Duodenal mucosa (tissue), 2 donors: ENCODE results near the gene KPNA5.

ENCODE experiments used
- H3K27ac ChIP-seq: one replicate; pipeline ENCODE4 v1.7.0; 2013; ENCODE audit warnings: low read depth, low read length
- H3K27me3 ChIP-seq, 2 donors: one replicate each; pipeline ENCODE4 v1.7.0; 2013; ENCODE audit warnings: low read length in 2 of 2, control low read depth in 1 of 2; ENCODE audit not compliant: insufficient read depth in 2 of 2, control insufficient read depth in 1 of 2
- H3K36me3 ChIP-seq, 2 donors: one replicate each; pipeline ENCODE4 v1.7.0; 2013; ENCODE audit warnings: low read length in 2 of 2, control low read depth in 1 of 2; ENCODE audit not compliant: insufficient read depth in 2 of 2, control insufficient read depth in 1 of 2
- H3K4me1 ChIP-seq, 2 donors: one replicate each; pipeline ENCODE4 v1.7.0; 2013; ENCODE audit warnings: low read length in 2 of 2, control low read depth in 1 of 2; ENCODE audit not compliant: insufficient read depth in 2 of 2, control insufficient read depth in 1 of 2
- H3K4me3 ChIP-seq, 2 donors: one replicate each; pipeline ENCODE4 v1.7.0; 2013; ENCODE audit warnings: low read length in 2 of 2, low read depth in 1 of 2
- H3K9ac ChIP-seq, 2 donors: one replicate each; pipeline ENCODE4 v1.7.0; 2013; ENCODE audit warnings: low read length in 2 of 2, low read depth in 1 of 2
- H3K9me3 ChIP-seq, 2 donors: one replicate each; pipeline ENCODE4 v1.7.0; 2013; ENCODE audit warnings: low read length in 2 of 2, control low read depth in 1 of 2; ENCODE audit not compliant: control insufficient read depth in 1 of 2

The KPNA5 gene

DNA sequence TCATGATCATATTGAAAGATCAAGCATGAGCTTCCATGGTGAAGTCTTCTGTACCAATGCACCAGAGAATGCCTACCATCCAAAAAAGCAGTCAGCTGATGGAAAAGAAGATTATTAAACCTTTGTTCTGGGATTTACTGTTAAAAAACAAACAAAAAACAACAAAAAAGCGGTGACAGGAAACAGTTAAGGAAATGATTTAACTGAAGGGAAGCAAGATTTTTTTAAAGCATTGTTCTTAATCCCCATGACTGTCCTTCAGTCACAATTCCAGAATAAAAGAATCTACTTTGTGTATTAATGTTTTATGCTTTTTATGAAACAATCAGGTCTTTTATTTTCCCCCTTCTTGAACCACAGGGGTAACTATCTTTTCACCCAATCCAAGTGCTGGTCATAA, 60.6 kb downstream of the KPNA5 start:
- H3K27me3 ChIP-seq, result no peaks in the 10 kb centered on the region
- no peaks in the 10 kb centered on the region for H3K4me1 ChIP-seq
- no peak overlapping the region for H3K27ac ChIP-seq
- H3K9me3 ChIP-seq, result peaks cover 3 to 7% of the 10 kb centered on the region in 2 donors
- no peak overlapping the region for H3K4me3 ChIP-seq
- no peaks in the 10 kb centered on the region for H3K36me3 ChIP-seq
- no peak overlapping the region for H3K9ac ChIP-seq

DNA sequence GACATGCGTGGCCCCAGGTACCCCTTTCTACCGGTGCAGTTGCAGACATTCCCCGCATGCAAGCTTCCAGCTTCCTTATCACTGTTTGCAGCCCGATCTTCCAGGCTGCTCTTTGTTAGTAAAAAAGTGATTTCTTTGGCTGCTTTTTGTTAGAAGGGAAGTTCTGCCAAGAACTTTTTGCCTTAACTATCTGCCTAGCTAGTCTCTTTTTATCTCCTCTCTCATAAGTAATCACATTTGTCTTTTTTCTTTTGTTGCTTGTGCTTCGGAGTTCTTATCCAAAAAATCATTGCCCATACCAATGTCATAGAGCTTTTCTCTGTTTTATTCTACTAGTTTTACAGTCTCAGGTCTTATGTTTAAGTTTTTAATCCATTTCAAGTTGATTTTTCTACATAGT, 64.2 kb downstream of the KPNA5 start:
- H3K4me1 ChIP-seq, result no peaks in the 10 kb centered on the region
- no peak overlapping the region for H3K27ac ChIP-seq
- H3K9ac ChIP-seq, result no peak overlapping the region
- H3K36me3 ChIP-seq, result no peaks in the 10 kb centered on the region
- no peak overlapping the region for H3K4me3 ChIP-seq
- H3K9me3 ChIP-seq, result no peaks in the 10 kb centered on the region
- H3K27me3 ChIP-seq, result peaks cover 0 to 2% of the 10 kb centered on the region in 2 donors

DNA sequence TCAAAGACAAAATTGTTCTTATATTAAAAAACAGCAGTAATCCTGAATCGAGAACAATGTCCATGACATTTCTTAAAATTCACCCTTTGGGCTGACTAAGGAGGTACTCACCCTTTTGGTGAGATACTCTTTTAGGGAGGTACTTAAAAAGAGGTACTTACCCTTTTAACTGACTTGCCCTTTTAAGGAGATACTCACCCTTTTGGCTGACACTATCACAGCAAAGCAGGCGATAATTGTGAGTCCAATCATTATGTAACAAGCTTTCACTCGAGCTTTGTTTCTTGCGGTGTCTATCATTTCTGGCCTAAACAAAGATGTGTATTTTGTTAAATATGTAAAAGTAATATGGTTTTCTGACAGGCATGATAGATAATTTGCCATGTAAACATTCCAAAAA, 80.8 kb downstream of the KPNA5 start:
- Histone ChIP-seq H3K4me3 (no peak overlapping the region), H3K9ac (no peak overlapping the region), H3K27ac (no peak overlapping the region), H3K9me3 (no peaks in the 10 kb centered on the region), H3K36me3 (no peaks in the 10 kb centered on the region), H3K4me1 (no peaks in the 10 kb centered on the region), H3K27me3 (peaks cover 27 to 37% of the 10 kb centered on the region in 2 donors)

DNA sequence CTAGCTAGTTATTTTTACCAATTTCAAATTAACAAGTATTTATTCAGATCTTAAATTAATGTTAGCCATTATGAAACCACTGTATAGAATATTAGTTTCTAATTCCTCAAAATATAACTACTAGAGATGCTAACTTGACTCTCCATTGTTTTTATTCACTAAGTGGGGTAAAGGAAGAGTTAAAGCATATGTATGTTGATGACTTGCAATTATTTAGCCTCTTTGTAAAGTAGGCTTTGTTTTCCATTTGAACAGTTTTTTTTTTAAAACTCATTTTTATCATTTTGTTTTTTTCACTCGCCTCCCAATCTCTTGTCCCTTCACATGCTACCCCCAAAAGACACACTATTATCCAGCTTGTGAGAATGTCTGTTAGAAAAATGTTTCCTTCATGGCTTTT, 81.2 kb downstream of the KPNA5 start:
- Histone ChIP-seq H3K4me3 (no peak overlapping the region), H3K27ac (no peak overlapping the region), H3K9me3 (no peaks in the 10 kb centered on the region), H3K9ac (no peak overlapping the region), H3K4me1 (no peaks in the 10 kb centered on the region), H3K27me3 (peaks cover 30 to 40% of the 10 kb centered on the region in 2 donors), H3K36me3 (no peaks in the 10 kb centered on the region)

DNA sequence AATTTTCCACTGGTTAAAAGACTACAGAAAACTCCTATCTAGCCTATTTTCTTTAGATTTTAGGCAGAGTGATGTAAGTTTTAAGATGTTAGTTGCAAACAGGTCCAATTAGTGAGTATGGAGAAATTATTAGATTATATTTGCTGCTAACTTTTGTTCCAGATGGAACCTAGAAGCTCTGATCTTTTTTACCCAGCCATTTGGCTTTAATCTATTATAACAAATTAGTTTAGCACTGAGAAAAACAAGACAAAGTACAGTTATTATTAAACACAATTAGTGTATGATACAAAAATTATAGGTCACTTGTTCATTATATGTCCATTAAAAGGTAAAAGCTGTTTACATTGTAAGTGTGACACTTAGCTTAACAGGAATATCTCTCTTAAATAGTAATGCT, 82.0 kb downstream of the KPNA5 start:
- Histone ChIP-seq H3K9me3 (no peaks in the 10 kb centered on the region), H3K4me1 (no peaks in the 10 kb centered on the region), H3K27me3 (peaks cover 30 to 44% of the 10 kb centered on the region in 2 donors), H3K9ac (no peak overlapping the region), H3K36me3 (no peaks in the 10 kb centered on the region), H3K4me3 (no peak overlapping the region), H3K27ac (no peak overlapping the region)

DNA sequence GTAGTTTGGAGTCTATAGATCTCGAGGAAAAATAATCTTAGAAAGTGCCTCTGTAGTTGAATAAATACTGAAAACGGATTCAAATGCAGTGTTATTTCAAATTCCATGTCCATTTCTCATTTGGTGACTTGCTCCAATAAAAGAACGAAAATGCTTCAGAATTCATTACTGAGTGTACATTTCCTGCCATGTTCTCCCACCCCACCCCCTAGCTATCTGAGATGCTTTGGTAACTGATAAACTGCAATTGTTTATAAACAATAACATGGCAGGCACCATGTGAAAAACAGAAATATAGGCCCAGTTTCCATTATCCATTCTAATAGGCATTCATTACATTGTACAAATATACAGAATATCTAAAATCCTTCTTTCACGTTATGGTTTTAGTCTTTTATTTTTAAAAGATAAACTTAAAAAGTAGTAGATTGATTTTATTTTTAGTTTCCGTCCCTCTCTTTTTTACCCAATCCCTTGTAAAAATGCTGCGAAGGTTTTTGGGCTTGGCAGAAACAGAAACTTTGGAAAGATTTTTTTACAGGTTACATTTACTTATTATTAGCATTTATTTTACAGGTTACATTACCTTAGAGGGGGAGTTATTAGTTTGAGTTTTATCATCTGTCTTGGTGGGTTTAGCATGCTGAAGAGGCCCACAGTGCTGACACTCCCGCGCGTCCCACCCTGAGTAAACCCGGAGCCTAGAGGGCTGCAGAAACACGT, 83.1 kb downstream of the KPNA5 start:
- H3K9ac ChIP-seq, result no peak overlapping the region
- H3K4me3 ChIP-seq, result no peak overlapping the region
- no peaks in the 10 kb centered on the region for H3K4me1 ChIP-seq
- no peaks in the 10 kb centered on the region for H3K9me3 ChIP-seq
- H3K27ac ChIP-seq, result no peak overlapping the region
- peaks cover 30 to 44% of the 10 kb centered on the region in 2 donors for H3K27me3 ChIP-seq
- no peaks in the 10 kb centered on the region for H3K36me3 ChIP-seq

DNA sequence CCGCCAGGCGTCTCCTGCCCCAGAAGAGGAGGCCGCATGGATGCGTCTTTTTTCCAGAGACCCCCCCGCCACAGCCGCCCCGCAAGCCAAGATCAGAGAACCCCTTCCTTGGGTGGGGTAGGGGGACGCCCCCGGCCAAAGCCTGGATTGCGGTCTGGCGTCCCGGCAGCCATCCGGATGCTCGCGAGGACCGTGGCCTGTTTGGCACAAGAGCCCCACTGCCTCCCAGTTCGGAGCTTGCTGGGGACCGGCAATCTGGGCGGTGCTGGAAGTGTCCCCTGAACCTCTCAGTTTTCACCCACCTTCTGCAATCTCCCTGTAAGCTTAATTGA, 83.6 kb downstream of the KPNA5 start:
- Histone ChIP-seq H3K27ac (no peak overlapping the region), H3K9me3 (no peaks in the 10 kb centered on the region), H3K27me3 (peaks cover 30 to 44% of the 10 kb centered on the region in 2 donors), H3K36me3 (no peaks in the 10 kb centered on the region), H3K4me3 (peak overlapping the region; percentile 50 to 62), H3K9ac (no peak overlapping the region), H3K4me1 (no peaks in the 10 kb centered on the region)

DNA sequence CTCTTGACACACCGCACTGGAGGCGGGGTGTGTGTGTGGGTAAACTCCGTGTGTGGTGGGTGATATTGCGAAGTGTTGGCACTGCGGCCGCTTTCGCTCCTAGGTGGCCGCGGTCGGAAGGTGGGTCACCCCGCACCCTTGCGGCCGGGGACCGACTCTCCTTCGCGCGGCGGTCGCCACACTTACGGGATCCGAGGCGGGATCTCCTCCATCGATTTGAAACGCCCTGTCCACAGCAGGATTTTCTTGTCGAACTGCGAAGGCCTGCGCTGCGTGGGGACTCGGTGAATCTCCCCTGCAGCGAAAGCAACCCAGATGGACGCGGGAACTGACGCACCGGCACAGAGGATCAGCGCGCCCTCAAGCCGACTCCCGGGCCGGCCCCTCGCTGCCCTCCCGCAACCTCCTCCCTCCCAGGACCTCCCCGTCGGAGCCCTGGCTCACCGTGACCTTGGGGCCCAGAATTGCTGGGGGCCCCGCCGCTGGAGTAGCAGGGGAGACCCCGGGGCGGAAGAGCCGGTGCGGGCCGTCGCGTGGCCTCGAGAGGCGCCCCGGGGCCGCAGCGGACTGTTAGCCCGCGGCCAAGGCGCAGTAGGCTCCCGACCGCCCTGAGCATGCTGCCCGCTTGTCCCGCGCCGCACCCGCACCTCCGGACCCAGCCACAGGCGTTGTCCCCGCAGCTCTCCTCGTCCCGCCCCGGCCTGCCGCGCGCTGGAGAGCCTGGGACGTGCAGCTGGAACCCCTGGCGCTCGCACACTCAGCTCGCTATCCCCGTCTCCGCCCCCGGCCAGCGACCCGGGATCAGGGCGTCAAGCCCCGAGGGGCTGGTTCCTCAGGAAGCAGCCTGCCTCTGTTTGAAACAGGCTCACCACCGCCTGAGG, 84.2 kb downstream of the KPNA5 start, which contains the start of gene FAM162B:
Gene FAM162B (minus strand): TSS at position 759 of the 881 bp plus-strand sequence. CDS start 143 bp downstream, at position 616.
- Histone ChIP-seq H3K36me3 (no peaks in the 10 kb centered on the region), H3K9me3 (no peaks in the 10 kb centered on the region), H3K27ac (no peak within 1 kb of the TSS), H3K27me3 (peaks cover 30 to 44% of the 10 kb centered on the region in 2 donors), H3K4me1 (no peaks in the 10 kb centered on the region), H3K9ac (no peak within 1 kb of the TSS), H3K4me3 (peak within 1 kb of the TSS; percentile 50 to 62)

DNA sequence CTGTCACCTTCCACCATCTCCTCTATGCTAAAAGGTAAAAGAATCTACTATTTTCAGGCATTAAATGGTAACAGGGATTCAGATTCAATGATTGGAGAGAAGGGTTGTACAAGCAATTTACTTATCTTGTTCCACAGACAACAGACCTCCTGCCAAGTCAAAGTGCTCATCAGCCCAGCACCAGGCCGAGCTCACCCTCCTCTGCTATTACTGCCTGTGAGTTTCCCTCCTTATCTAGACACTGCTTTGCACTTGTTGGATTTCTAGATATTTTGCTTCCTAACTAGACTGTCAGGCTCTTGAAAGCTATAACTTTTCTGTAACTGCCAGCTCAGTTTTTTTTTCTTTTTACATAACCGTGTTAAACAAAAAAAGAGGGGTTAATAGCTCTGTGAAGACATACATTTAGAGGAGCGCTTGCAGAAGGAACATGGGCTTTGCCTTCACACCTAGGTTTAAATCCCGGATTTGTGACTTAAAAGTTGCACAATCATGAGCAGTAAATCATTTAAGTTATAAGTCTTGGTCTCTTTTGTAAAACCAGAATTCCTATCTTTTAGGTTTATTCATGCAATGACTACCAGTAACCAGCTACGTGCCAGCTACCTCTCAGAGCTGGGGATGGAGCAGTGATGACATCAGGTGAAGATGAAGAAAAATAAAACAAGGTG, 85.6 kb downstream of the KPNA5 start:
- H3K27me3 ChIP-seq, result peaks cover 30 to 44% of the 10 kb centered on the region in 2 donors
- H3K4me3 ChIP-seq, result no peak overlapping the region
- H3K9me3 ChIP-seq, result no peaks in the 10 kb centered on the region
- H3K27ac ChIP-seq, result no peak overlapping the region
- no peaks in the 10 kb centered on the region for H3K4me1 ChIP-seq
- no peak overlapping the region for H3K9ac ChIP-seq
- H3K36me3 ChIP-seq, result no peaks in the 10 kb centered on the region

DNA sequence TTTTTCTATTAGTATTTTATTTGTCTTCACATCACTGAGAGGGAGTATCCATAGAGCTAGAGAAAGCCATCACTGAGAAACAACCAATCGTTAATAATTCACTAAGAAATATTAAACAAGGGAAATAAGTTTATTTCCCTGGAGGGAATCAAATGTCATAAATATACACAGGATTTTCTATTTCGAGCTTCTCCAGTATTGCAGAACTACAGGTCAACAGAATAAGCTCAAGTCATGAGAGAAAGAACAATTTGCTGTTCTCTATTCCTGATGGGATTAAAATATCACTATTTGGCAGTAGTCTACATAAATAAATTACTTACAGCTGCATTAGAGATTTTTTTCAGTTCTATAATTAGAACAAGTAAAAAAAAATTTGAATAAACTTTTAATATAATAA, 86.7 kb downstream of the KPNA5 start:
- peaks cover 30 to 40% of the 10 kb centered on the region in 2 donors for H3K27me3 ChIP-seq

More for the DNA sequence above, 86.7 kb downstream of the KPNA5 start:
- Histone ChIP-seq H3K4me3 (no peak overlapping the region), H3K4me1 (no peaks in the 10 kb centered on the region), H3K9ac (no peak overlapping the region), H3K36me3 (no peaks in the 10 kb centered on the region), H3K27ac (no peak overlapping the region), H3K9me3 (no peaks in the 10 kb centered on the region)
